H9 (cell line): Measurements from ENCODE around the gene SCNN1G. TPM values are rescaled to one million over a fixed set of nuclear protein-coding genes. Genes with fewer than 3 reads are reported as not detected.

Source experiments
- DNase-seq: peaks from one replicate; pipeline ENCODE4 v3.0.0-alpha.2; 2017
- H2AFZ ChIP-seq: one replicate; pipeline ENCODE4 v1.6.1; 2013; ENCODE audit warnings: mild to moderate bottlenecking, low read length, control low read depth, moderate library complexity
- H2AK5ac ChIP-seq: 2 replicates; pipeline ENCODE4 v1.6.1; 2013; ENCODE audit warnings: low read length, control low read depth, mixed read lengths; ENCODE audit not compliant: insufficient read length
- H2BK120ac ChIP-seq: one replicate; pipeline ENCODE4 v1.6.1; 2013; ENCODE audit warnings: low read depth, mild to moderate bottlenecking, low read length, control low read depth, inconsistent platforms; ENCODE audit not compliant: poor library complexity, severe bottlenecking
- H2BK12ac ChIP-seq: 2 replicates; pipeline ENCODE4 v1.6.1; 2013; ENCODE audit warnings: low read length, control low read depth, mixed read lengths, low read depth; ENCODE audit not compliant: insufficient read length
- H2BK15ac ChIP-seq: 2 replicates; pipeline ENCODE4 v1.6.1; 2013; ENCODE audit warnings: low read depth, low read length, control low read depth
- H2BK20ac ChIP-seq: one replicate; pipeline ENCODE4 v1.6.1; 2013; ENCODE audit warnings: low read depth, mild to moderate bottlenecking, low read length, control low read depth, inconsistent platforms; ENCODE audit not compliant: poor library complexity, severe bottlenecking
- H2BK5ac ChIP-seq: 2 replicates; pipeline ENCODE4 v1.6.1; 2013; ENCODE audit warnings: low read length, control low read depth, mixed read lengths; ENCODE audit not compliant: insufficient read length
- H3K14ac ChIP-seq: 2 replicates; pipeline ENCODE4 v1.6.1; 2013; ENCODE audit warnings: low read length, control low read depth; ENCODE audit not compliant: insufficient read depth
- H3K18ac ChIP-seq: 2 replicates; pipeline ENCODE4 v1.6.1; 2013; ENCODE audit warnings: low read depth, mild to moderate bottlenecking, mixed read lengths, low read length, control low read depth; ENCODE audit not compliant: insufficient read length
- H3K23ac ChIP-seq: 2 replicates; pipeline ENCODE4 v1.6.1; 2013; ENCODE audit warnings: low read length, control low read depth, mixed read lengths, low read depth; ENCODE audit not compliant: insufficient read length
- H3K23me2 ChIP-seq: 2 replicates; pipeline ENCODE4 v1.6.1; 2013; ENCODE audit warnings: low read depth, mild to moderate bottlenecking, mixed read lengths, low read length, control low read depth; ENCODE audit not compliant: insufficient read length, poor library complexity, severe bottlenecking
- H3K27ac ChIP-seq: 2 replicates; pipeline ENCODE4 v1.5.1; 2013; ENCODE audit warnings: low read length, control low read depth, mixed read lengths, low read depth; ENCODE audit not compliant: insufficient read length
- H3K27me3 ChIP-seq: 2 replicates; pipeline ENCODE4 v1.6.1; 2013; ENCODE audit warnings: low read length, control low read depth, inconsistent platforms; ENCODE audit not compliant: insufficient read depth
- H3K4ac ChIP-seq: 2 replicates; pipeline ENCODE4 v1.6.1; 2013; ENCODE audit warnings: low read depth, mild to moderate bottlenecking, control low read depth, inconsistent platforms, low read length, moderate library complexity
- H3K4me1 ChIP-seq: 2 replicates; pipeline ENCODE4 v1.6.1; 2013; ENCODE audit warnings: low read length, control low read depth, inconsistent platforms; ENCODE audit not compliant: insufficient read depth
- H3K4me2 ChIP-seq: 2 replicates; pipeline ENCODE4 v1.6.1; 2013; ENCODE audit warnings: low read length, control low read depth, mixed read lengths; ENCODE audit not compliant: insufficient read length, insufficient read depth
- H3K56ac ChIP-seq: 2 replicates; pipeline ENCODE4 v1.6.1; 2013; ENCODE audit warnings: low read depth, mild to moderate bottlenecking, mixed read lengths, low read length, control low read depth; ENCODE audit not compliant: insufficient read length
- H3K79me1 ChIP-seq: 2 replicates; pipeline ENCODE4 v1.6.1; 2013; ENCODE audit warnings: low read depth, mild to moderate bottlenecking, moderate library complexity, low read length, control low read depth, inconsistent platforms; ENCODE audit not compliant: insufficient read depth, poor library complexity, severe bottlenecking
- H3K79me2 ChIP-seq: 2 replicates; pipeline ENCODE4 v1.6.1; 2013; ENCODE audit warnings: low read length, control low read depth, inconsistent platforms; ENCODE audit not compliant: insufficient read depth
- H3K9ac ChIP-seq: 2 replicates; pipeline ENCODE4 v1.6.1; 2013; ENCODE audit warnings: low read length, control low read depth, mixed read lengths; ENCODE audit not compliant: insufficient read length; ENCODE audit errors: extremely low read depth
- H3K9me3 ChIP-seq: one replicate; pipeline ENCODE4 v1.6.1; 2013; ENCODE audit warnings: low read depth, low read length, inconsistent platforms; ENCODE audit not compliant: control insufficient read depth
- H3T11ph ChIP-seq: one replicate; pipeline ENCODE4 v1.6.1; 2013; ENCODE audit warnings: mild to moderate bottlenecking, low read length, control low read depth, inconsistent platforms
- H4K20me1 ChIP-seq: one replicate; pipeline ENCODE4 v1.6.1; 2013; ENCODE audit not compliant: control insufficient read depth, insufficient read length, insufficient read depth
- H4K5ac ChIP-seq: 2 replicates; pipeline ENCODE4 v1.6.1; 2013; ENCODE audit warnings: low read depth, mild to moderate bottlenecking, mixed read lengths, low read length, control low read depth; ENCODE audit not compliant: insufficient read length
- H4K8ac ChIP-seq: replicated peaks from 2 replicates; pipeline ENCODE4 v1.6.1; 2013; ENCODE audit warnings: low read length, control low read depth, mixed read lengths, low read depth; ENCODE audit not compliant: insufficient read length
- H4K91ac ChIP-seq: 2 replicates; pipeline ENCODE4 v1.6.1; 2013; ENCODE audit warnings: low read depth, mild to moderate bottlenecking, moderate library complexity, mixed read lengths, low read length, control low read depth; ENCODE audit not compliant: insufficient read length
- H3K27ac Mint-ChIP-seq, 3 experiments: 2 replicates in 2 of 3; 3 replicates in 1 of 3; pipeline ENCODE4 v1.8.0; 2020 to 2021; ENCODE audit warnings: mixed read lengths in 3 of 3, mild to moderate bottlenecking in 1 of 3, moderate library complexity in 1 of 3
- H3K27me3 Mint-ChIP-seq: 2 replicates; pipeline ENCODE4 v1.8.0; 2021; ENCODE audit warnings: low read depth, mild to moderate bottlenecking, moderate library complexity, mixed read lengths
- H3K36me3 Mint-ChIP-seq, 3 experiments: 2 replicates in 2 of 3; 3 replicates in 1 of 3; pipeline ENCODE4 v1.8.0; 2020 to 2021; ENCODE audit warnings: low read depth in 3 of 3, mixed read lengths in 3 of 3; ENCODE audit not compliant: insufficient read depth in 1 of 3
- H3K4me1 Mint-ChIP-seq, 2 experiments: 2 replicates each; pipeline ENCODE4 v1.8.0; 2020; ENCODE audit warnings: mixed read lengths in 2 of 2
- H3K4me3 Mint-ChIP-seq, 2 experiments: 2 replicates in 1 of 2; 3 replicates in 1 of 2; pipeline ENCODE4 v1.8.0; 2020 to 2021; ENCODE audit warnings: mild to moderate bottlenecking in 2 of 2, mixed read lengths in 2 of 2, moderate library complexity in 1 of 2
- H3K9me3 Mint-ChIP-seq, 2 experiments: 2 replicates in 1 of 2; 3 replicates in 1 of 2; pipeline ENCODE4 v1.8.0; 2020; ENCODE audit warnings: mild to moderate bottlenecking in 2 of 2, mixed read lengths in 2 of 2, moderate library complexity in 1 of 2
- WGBS: extraction: QIAGEN DNeasy Blood & Tissue Kit; methylation state at CpG from one replicate; pipeline ENCODE4 v1.1.7; 2013; ENCODE audit warnings: missing lambda C conversion rate, low lambda C conversion rate, mixed read lengths; ENCODE audit not compliant: insufficient read length; ENCODE audit errors: extremely low coverage; 5-methylcytosine and 5-hydroxymethylcytosine counted together
- total RNA-seq: library from RNA; stranded (reverse); gene quantifications from 2 replicates; pipeline ENCODE4 v1.2.1, GENCODE V29; 2021
- TF ChIP-seq, protein P1 (sequence below): fragments of 200-600 bp; sonication (generic); conservative IDR thresholded peaks from 3 replicates; pipeline ENCODE4 v1.8.0; 2021; ENCODE audit warnings: antibody characterized with exemption, mild to moderate bottlenecking

SCNN1G gene
- total RNA-seq, 1 experiment from 2014 or later: 0.74 TPM

DNA sequence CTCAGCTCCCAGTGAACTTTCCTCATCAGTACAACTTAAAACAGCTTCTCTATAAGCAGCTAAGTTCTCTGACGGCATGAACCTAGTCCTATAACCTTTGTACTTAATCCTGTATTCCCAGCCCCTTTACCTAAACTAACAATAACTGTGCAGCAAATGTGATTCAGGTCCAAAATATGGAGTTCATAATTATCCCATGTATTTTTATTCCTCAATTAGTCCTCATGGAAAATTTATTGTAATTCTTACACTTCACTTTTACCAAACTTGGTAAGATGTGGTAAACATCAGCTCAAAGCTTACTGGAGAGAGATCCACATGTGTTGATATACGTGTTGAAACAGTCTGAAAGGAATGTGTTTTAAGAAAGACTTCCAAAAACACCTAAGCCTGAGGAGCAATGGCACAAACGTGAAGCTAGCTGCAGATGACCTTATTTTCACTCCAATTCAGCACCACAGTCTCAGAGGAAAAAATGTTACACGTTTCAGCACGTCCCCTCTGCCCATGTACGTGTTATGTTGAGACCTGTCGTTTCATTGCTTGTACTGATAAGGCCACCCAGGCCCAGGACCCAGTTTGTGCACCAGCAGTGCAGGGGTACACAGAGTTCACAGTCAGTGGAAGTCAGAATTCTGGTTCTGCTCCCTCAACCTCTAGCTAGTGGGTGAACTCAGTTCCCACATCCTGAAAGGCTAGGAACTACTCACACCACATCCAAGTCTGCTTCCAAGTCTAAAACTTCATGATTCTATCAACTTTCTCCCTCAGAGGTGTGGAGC is 40.4 kb upstream of the SCNN1G start:
- Histone ChIP-seq H4K8ac (no peak overlapping the region), H2BK15ac (no peak overlapping the region), H3K9ac (no peak overlapping the region), H3K4ac (no peak overlapping the region), H3T11ph (no peak overlapping the region), H2AK5ac (no peak overlapping the region), H3K27me3 (no peaks in the 10 kb centered on the region), H3K4me1 (peaks cover 9% of the 10 kb centered on the region; the same call in 1 of the 2 replicates), H2BK12ac (no peak overlapping the region), H3K9me3 (no peaks in the 10 kb centered on the region), H3K79me1 (peaks cover 5% of the 10 kb centered on the region), H4K5ac (no peak overlapping the region), H3K14ac (no peak overlapping the region), H2BK120ac (no peak overlapping the region), H2BK20ac (no peak overlapping the region), H2AFZ (no peak overlapping the region), H3K56ac (no peak overlapping the region), H3K79me2 (peaks cover 22% of the 10 kb centered on the region; the same call in 1 of the 2 replicates), H4K91ac (no peak overlapping the region), H2BK5ac (no peak overlapping the region), H3K23ac (no peak overlapping the region), H3K27ac (no peak overlapping the region), H4K20me1 (no peaks in the 10 kb centered on the region), H3K4me2 (no peak overlapping the region), H3K18ac (no peak overlapping the region), H3K23me2 (no peaks in the 10 kb centered on the region)
- Mint-ChIP-seq H3K36me3 (peaks cover 0 to 9% (median 4%) of the 10 kb centered on the region in 3 experiments; a peak in 3 of 7 replicates), H3K4me3 (no peak overlapping the region), H3K9me3 (peaks cover 0 to 2% of the 10 kb centered on the region in 2 experiments; a peak in 2 of 5 replicates), H3K27me3 (no peaks in the 10 kb centered on the region), H3K4me1 (peaks cover 34 to 39% of the 10 kb centered on the region in 2 experiments), H3K27ac (no peak overlapping the region)
- DNase-seq: no peak
- WGBS: no CpG with 5 or more reads among the region's 7 CpGs
- TF ChIP-seq, protein P1, sequence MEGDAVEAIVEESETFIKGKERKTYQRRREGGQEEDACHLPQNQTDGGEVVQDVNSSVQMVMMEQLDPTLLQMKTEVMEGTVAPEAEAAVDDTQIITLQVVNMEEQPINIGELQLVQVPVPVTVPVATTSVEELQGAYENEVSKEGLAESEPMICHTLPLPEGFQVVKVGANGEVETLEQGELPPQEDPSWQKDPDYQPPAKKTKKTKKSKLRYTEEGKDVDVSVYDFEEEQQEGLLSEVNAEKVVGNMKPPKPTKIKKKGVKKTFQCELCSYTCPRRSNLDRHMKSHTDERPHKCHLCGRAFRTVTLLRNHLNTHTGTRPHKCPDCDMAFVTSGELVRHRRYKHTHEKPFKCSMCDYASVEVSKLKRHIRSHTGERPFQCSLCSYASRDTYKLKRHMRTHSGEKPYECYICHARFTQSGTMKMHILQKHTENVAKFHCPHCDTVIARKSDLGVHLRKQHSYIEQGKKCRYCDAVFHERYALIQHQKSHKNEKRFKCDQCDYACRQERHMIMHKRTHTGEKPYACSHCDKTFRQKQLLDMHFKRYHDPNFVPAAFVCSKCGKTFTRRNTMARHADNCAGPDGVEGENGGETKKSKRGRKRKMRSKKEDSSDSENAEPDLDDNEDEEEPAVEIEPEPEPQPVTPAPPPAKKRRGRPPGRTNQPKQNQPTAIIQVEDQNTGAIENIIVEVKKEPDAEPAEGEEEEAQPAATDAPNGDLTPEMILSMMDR: no peak
